GM12873 (cell line): ENCODE measurements around the gene PCDHA10.

Experiments used
- TF ChIP-seq, protein P1 (sequence below): IDR thresholded peaks from 2 replicates; pipeline ENCODE4 v1.5.1; 2012; ENCODE audit warnings: low read depth, mild to moderate bottlenecking, moderate library complexity, low read length, control low read depth; ENCODE audit not compliant: insufficient read depth; ENCODE audit errors: missing control alignments

The PCDHA10 gene

DNA sequence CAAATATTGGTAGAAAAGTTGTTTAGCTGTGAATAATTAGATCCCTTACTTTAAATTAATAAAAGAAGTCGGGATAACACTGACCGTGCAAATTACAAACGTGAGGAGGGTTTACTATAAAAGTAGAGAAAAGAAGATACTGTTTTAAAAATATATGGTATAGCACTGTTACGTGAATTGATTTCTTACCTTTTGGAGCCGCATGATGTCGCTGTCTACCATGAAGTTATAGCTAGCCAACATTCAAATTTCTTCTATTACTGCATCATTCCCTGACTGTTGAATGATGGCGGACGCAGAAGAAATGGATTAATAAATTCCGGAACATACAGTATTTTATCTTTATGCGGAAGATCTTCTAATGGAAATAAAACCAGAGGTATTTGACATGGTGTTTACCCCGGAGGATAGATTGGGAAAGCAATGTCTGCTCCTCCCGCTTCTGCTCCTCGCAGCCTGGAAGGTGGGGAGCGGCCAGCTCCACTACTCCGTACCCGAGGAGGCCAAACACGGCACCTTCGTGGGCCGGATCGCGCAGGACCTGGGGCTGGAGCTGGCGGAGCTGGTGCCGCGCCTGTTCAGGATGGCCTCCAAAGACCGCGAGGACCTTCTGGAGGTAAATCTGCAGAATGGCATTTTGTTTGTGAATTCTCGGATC lies 27.9 kb upstream of the PCDHA10 start, which contains the start of gene PCDHA6:
Gene PCDHA6, plus strand, starts transcription at position 257 of the 658 bp plus-strand sequence. Its CDS starts 132 bp downstream, at position 389.
- TF ChIP-seq, protein P1, sequence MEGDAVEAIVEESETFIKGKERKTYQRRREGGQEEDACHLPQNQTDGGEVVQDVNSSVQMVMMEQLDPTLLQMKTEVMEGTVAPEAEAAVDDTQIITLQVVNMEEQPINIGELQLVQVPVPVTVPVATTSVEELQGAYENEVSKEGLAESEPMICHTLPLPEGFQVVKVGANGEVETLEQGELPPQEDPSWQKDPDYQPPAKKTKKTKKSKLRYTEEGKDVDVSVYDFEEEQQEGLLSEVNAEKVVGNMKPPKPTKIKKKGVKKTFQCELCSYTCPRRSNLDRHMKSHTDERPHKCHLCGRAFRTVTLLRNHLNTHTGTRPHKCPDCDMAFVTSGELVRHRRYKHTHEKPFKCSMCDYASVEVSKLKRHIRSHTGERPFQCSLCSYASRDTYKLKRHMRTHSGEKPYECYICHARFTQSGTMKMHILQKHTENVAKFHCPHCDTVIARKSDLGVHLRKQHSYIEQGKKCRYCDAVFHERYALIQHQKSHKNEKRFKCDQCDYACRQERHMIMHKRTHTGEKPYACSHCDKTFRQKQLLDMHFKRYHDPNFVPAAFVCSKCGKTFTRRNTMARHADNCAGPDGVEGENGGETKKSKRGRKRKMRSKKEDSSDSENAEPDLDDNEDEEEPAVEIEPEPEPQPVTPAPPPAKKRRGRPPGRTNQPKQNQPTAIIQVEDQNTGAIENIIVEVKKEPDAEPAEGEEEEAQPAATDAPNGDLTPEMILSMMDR = no peak

DNA sequence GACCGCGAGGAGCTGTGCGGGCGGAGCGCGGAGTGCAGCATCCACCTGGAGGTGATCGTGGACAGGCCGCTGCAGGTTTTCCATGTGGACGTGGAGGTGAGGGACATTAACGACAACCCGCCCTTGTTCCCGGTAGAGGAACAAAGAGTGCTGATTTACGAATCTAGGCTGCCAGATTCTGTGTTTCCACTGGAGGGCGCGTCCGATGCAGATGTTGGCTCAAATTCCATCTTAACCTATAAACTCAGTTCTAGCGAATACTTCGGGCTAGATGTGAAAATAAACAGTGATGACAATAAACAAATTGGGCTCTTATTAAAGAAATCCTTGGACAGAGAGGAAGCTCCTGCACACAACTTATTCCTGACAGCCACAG lies 27.3 kb upstream of the PCDHA10 start:
- TF ChIP-seq, protein P1 = no peak

DNA sequence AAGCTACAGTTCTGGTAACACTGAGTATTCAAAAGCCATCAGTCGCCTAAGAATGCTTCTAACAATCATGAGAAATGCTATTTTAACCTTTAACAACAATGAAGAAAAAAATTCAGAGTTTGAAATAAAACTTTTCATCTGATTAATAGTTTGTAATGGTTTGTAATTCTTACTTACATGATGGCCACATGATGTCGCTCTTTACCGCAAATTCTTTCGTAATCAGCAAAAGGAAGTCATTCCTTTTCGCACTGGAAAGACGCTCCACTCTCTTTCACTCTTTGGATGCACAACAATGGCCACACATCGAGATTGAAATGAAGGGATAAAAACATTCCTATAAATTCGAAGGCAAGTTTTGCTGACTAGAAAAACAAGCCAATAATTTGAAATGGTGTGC lies 21.7 kb upstream of the PCDHA10 start, which contains the start of gene PCDHA7:
Gene PCDHA7, plus strand, starts transcription at position 277 of the 400 bp plus-strand sequence. Its CDS starts 115 bp downstream, at position 392.
- TF ChIP-seq, protein P1 = no peak

DNA sequence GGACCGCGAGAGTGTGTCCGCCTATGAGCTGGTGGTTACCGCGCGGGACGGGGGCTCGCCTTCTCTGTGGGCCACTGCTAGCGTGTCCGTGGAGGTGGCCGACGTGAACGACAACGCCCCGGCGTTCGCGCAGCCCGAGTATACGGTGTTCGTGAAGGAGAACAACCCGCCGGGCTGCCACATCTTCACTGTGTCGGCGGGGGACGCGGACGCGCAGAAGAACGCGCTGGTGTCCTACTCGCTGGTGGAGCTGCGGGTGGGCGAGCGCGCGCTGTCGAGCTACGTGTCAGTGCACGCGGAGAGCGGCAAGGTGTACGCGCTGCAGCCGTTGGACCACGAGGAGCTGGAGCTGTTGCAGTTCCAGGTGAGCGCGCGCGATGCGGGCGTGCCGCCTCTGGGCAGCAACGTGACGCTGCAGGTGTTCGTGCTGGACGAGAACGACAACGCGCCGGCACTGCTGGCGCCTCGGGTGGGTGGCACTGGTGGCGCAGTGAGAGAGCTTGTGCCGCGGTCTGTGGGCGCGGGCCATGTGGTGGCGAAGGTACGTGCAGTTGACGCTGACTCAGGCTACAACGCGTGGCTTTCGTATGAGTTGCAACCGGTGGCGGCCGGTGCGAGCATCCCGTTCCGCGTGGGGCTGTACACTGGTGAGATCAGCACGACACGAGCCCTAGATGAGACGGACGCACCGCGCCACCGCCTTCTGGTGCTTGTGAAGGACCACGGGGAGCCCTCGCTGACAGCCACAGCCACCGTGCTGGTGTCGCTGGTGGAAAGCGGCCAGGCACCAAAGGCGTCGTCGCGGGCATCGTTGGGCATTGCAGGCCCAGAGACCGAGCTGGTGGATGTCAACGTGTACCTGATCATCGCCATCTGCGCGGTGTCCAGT lies 19.8 kb upstream of the PCDHA10 start:
- TF ChIP-seq, protein P1 = no peak

DNA sequence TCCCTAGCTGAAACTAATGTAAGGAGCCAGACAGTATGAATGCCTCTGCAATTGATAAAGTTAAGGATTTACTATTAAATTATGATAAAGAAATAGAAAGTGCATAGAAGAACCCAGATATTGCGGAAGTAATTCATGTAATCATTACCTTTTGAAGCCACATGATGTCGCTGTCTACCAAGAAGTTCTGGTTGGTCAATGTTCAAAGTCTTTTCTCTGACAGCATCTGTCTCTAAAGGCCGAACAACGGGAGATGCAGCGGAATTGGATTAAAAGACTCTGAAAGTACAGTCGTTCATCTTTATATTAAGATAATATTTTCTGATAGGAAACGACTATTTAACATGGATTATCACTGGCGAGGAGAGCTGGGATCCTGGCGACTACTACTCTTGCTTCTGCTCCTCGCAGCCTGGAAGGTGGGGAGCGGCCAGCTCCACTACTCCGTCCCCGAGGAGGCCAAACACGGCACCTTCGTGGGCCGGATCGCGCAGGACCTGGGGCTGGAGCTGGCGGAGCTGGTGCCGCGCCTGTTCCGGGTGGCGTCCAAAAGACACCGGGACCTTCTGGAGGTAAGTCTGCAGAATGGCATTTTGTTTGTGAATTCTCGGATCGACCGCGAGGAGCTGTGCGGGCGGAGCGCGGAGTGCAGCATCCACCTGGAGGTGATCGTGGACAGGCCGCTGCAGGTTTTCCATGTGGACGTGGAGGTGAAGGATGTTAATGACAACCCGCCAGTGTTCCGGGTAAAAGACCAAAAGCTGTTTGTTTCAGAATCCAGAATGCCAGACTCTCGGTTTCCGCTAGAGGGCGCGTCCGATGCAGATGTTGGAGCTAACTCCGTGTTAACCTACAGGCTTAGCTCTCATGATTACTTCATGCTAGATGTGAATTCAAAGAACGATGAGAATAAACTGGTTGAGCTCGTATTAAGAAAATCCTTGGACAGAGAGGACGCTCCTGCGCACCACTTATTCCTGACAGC lies 14.4 kb upstream of the PCDHA10 start, which contains the start of gene PCDHA8:
Gene PCDHA8, plus strand, starts transcription at position 210 of the 985 bp plus-strand sequence. Its CDS starts 135 bp downstream, at position 345.
- TF ChIP-seq, protein P1 = peak; percentile 33

DNA sequence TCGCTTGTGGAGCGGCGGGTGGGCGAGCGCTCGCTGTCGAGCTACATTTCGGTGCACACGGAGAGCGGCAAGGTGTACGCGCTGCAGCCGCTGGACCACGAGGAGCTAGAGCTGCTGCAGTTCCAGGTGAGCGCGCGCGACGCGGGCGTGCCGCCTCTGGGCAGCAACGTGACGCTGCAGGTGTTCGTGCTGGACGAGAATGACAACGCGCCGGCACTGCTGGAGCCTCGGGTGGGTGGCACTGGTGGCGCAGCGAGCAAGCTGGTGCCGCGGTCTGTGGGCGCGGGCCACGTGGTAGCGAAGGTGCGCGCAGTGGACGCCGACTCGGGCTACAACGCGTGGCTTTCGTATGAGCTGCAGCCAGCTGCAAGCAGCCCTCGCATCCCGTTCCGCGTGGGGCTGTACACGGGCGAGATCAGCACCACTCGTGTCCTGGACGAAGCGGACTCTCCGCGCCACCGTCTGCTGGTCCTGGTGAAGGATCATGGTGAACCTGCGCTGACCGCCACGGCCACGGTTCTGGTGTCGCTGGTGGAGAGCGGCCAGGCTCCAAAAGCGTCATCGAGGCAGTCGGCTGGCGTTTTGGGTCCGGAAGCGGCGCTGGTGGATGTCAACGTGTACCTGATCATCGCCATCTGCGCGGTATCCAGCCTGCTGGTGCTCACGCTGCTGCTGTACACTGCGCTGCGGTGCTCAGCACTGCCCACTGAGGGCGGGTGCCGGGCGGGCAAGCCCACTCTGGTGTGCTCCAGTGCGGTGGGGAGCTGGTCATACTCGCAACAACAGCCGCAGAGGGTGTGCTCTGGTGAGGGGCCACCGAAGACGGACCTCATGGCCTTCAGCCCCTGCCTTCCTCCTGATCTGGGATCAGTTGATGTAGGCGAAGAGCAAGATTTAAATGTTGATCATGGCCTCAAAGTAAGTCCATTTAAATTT lies 12.6 kb upstream of the PCDHA10 start:
- TF ChIP-seq, protein P1 = no peak
